CD4-positive, alpha-beta T cell treated with Interleukin-10 for 1 hour (primary cell): ENCODE data around the gene SPACDR.
A peak's percentile ranks its signal among the peaks of the same experiment; 100 is the strongest.

Experiments used
- DNase-seq: peaks from one replicate; pipeline ENCODE4 v3.0.0-alpha.2; 2020

SPACDR gene

GRCh38 chr7:100407285-100408180, 56.5 kb downstream of the SPACDR start:
- peak; percentile 78 for DNase-seq

- DNase-seq: no peak
Observed at GRCh38 chr7:100406767-100407166, 57.3 kb downstream of the SPACDR start.
